ENCODE results near the gene RICTOR.

Gene RICTOR

DNA sequence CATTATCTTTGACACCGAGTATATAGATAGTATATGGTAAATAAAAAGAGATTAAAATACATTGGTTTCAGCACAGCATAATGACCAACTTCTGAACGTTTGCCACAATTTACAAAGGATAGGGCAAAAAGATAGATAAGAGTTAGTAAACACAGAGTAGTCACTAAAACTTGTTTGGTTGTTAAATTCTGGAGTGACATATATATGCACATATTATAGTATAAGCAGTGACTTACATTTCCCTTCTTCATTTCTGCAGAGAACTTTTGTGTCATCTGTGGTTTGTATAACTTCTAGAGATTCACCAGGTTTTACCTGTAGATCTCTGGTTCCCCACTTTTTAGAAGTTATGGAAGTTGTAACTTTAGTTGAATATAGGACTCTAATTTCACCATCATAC is 44.4 kb upstream of the RICTOR start:
- TF ChIP-seq, protein P1, sequence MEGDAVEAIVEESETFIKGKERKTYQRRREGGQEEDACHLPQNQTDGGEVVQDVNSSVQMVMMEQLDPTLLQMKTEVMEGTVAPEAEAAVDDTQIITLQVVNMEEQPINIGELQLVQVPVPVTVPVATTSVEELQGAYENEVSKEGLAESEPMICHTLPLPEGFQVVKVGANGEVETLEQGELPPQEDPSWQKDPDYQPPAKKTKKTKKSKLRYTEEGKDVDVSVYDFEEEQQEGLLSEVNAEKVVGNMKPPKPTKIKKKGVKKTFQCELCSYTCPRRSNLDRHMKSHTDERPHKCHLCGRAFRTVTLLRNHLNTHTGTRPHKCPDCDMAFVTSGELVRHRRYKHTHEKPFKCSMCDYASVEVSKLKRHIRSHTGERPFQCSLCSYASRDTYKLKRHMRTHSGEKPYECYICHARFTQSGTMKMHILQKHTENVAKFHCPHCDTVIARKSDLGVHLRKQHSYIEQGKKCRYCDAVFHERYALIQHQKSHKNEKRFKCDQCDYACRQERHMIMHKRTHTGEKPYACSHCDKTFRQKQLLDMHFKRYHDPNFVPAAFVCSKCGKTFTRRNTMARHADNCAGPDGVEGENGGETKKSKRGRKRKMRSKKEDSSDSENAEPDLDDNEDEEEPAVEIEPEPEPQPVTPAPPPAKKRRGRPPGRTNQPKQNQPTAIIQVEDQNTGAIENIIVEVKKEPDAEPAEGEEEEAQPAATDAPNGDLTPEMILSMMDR (IDR thresholded peaks at IDR 0.05; ENCODE audit: low read depth, low read length, missing control alignments) = no peak
- H3K4me3 ChIP-seq (ENCODE audit: low read depth, low read length) = no peak overlapping the region
- no peak for DNase-seq (ENCODE audit: low read depth)

DNA sequence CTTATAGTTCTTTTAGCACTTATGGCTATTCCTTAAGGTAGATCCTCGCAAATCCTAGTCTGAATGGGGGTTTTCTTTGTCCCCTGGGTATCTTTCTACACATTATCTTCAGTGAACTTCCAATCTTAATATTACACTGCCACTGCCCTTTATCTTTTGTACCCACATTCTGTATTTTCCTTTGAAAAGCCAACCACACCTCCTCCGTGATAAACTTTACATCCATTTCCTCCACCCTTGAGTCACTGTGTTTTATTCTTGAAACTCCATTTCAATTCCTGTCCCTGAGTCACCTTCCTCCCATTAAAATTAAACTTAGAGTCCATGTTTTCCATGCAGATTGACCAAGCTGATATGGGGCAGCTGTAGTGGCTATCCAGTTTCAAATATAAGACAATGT is 43.2 kb upstream of the RICTOR start:
- no peak overlapping the region for H3K4me3 ChIP-seq (ENCODE audit: low read depth, low read length)
- TF ChIP-seq, protein P1 (IDR thresholded peaks at IDR 0.05; ENCODE audit: low read depth, low read length, missing control alignments) = no peak
- DNase-seq (ENCODE audit: low read depth) = no peak

DNA sequence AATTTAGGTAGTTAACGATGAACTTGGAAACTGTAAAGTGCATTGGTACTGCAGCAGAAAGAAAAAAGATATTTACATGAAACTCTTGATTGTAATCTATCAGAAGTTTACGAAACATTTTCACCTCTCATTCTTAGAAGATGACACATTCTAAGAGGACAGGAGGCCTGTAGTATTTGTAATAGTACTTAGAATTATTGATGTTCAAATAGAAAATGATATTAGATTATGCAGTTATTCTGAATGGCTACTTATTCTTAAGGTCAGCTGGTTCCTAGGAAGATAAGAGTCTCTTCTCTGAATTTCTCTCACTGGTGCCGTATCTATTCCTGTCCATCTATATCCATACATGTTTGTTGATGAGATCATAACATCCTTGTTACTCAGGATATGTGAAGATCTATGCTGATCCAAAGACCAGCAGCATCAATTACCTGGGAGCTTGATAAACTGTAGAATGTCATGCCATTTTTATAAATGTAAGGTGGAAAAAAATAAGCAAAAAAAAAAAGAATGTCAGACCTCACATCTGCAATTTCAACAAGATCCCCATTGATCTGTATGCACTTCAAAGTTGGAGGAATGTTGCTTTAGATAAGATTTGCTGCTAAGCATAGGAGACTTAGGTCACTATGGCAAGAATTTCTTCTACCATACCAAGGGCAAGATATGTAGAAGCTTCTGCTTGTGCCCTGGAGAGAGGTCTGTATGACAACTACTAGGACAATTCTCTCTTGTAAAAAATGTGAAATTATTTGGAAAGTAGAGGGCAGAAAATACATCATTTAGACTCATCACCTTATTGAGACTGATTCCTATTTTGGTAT is 42.4 kb upstream of the RICTOR start:
- no peak overlapping the region for H3K4me3 ChIP-seq (ENCODE audit: low read depth, low read length)
- DNase-seq (ENCODE audit: low read depth) = no peak
- TF ChIP-seq, protein P1 (IDR thresholded peaks at IDR 0.05; ENCODE audit: low read depth, low read length, missing control alignments) = no peak

DNA sequence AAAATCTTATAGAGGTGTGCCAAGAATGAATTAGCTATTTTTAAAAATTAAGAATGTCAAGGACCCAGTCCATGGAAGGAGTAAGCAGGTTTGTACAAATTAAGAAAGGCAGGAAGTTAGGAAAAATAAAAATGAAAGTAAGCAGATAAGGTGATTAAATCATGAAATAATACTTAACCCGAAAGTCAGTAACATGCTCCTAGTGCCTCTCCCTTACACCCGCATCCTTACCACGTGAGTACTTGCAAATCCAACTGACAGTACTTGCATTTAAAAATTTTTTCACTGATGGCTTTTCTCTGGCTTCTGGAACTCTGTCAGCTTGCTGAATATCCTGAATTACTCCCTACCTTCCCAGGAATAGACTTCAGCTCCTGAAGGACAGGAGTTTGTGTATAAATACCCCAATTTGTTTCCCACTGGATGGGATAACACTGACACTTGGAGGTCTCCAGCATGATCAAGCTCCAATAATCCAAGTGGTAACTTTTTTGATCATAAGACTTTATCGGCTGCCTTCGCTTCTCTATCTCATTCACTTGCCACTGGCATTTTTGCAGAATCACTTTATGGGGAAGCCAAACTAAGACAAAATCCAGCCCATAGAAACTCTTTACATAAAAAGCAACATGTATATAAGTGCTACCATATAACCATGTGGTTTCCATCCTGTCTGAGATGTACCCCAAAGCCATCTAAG is 41.6 kb upstream of the RICTOR start:
- no peak overlapping the region for H3K4me3 ChIP-seq (ENCODE audit: low read depth, low read length)
- TF ChIP-seq, protein P1 (IDR thresholded peaks at IDR 0.05; ENCODE audit: low read depth, low read length, missing control alignments) = no peak
- no peak for DNase-seq (ENCODE audit: low read depth)

DNA sequence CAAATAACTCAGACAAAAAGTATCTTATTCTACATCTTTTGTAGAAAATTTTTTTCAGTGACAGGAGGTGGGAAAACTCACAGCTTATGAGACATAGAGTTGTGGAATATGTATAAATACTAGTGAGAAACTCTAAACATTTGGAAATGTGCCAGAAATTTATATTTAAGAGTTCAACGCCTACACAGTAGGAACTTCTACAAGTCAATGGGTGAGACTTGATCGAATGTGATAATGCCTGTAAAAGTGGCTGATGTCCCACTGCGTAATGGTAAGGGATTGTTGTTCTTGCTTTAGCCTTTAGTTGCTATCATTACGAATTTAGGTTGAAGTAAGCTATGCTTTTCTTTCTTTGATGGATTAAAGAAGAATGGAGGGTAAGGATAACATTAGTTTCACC is 40.0 kb upstream of the RICTOR start:
- TF ChIP-seq, protein P1 (IDR thresholded peaks at IDR 0.05; ENCODE audit: low read depth, low read length, missing control alignments) = no peak
- DNase-seq (ENCODE audit: low read depth) = no peak
- no peak overlapping the region for H3K4me3 ChIP-seq (ENCODE audit: low read depth, low read length)

DNA sequence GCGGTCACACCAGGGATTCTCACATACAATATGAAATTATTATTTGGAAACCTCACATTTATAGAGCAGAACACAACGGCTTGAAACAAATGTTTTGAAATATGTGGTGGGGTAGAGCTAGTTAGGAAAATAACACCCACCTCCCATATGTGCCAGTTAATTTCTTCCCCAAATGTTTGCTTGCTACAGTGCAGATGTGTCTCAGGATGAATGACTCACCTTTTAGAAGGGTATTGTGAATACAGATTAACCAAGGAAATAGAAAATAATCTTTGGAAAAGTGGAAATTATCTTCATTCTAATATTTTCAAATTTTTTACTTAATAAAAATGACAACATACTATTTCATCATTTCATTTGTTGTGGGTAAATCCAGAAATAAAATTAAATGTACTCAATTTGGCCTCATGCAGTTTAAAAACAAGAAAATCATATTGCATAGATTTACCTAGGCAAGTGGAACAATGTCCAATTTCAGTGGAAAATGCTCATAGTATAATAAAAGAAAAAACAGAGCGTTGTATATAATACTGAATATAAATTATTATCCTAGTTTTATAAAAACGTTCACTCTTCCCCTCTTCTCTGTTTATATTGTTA is 39.3 kb upstream of the RICTOR start:
- DNase-seq (ENCODE audit: low read depth) = no peak
- TF ChIP-seq, protein P1 (IDR thresholded peaks at IDR 0.05; ENCODE audit: low read depth, low read length, missing control alignments) = no peak
- H3K4me3 ChIP-seq (ENCODE audit: low read depth, low read length) = no peak overlapping the region
